K562 (cell line): ENCODE data around the gene DNASE1L1. TPM values are rescaled to one million over a fixed set of nuclear protein-coding genes. Genes with fewer than 3 reads are reported as not detected.
A peak's percentile ranks its signal among the peaks of the same experiment; 100 is the strongest.

Experiments used
- ATAC-seq: fragments of 200-7000 bp; cut with Tn5 transposase; 3 replicates; pipeline ENCODE4 v1.9.1; 2020; ENCODE audit warnings: moderate library complexity
- BruUV-seq: library from RNA; stranded (reverse); fragments of 400-500 nt; replicated peaks from 2 replicates; lab custom pipeline; 2021; lab: Mats Ljungman, UMichigan
- CTCF ChIA-PET: fragments of 300-600 bp; formaldehyde crosslinking; extraction: SDS; loops from one replicate; lab custom pipeline; 2021; ENCODE audit warnings: low intra/inter-chr PET ratio; lab: Yijun Ruan, JAX
- POLR2A ChIA-PET: fragments of 300-600, 350-650 bp; sonication (Branson Sonifier 250); formaldehyde crosslinking; extraction: SDS; loops from one replicate; lab custom pipeline; 2021; ENCODE audit warnings: antibody characterized with exemption, inconsistent platforms; lab: Yijun Ruan, JAX
- DNase-seq, 4 experiments: peaks; one replicate each; pipeline versions ENCODE4 v3.0.0 to v3.0.0-alpha.2; 2011 to 2018; ENCODE audit warnings: low spot score in 3 of 4, mixed read lengths in 3 of 4; ENCODE audit errors: extremely low read depth in 1 of 4
- FAIRE-seq: peaks from 2 replicates; lab custom pipeline; 2011; peaks lifted over from hg19 to GRCh38; lab: Jason Lieb, UNC
- H2AFZ ChIP-seq: 2 replicates; pipeline ENCODE4 v1.6.0; 2011; ENCODE audit warnings: low read depth, low read length, control low read depth, inconsistent platforms
- H3K27ac ChIP-seq: fragments of 200-600 bp; 3 replicates; pipeline ENCODE4 v1.8.0; 2011; ENCODE audit warnings: low read depth, mild to moderate bottlenecking, control low read depth, inconsistent platforms, low read length, moderate library complexity, mixed read lengths; ENCODE audit errors: extremely low read depth
- H3K27me3 ChIP-seq, 2 experiments: fragments of 300-600 bp in 1 of 2; 2 replicates in 1 of 2; 3 replicates in 1 of 2; pipeline versions ENCODE4 v1.6.0 to v1.8.0; 2011; ENCODE audit warnings: inconsistent platforms in 2 of 2, low read length in 2 of 2, mild to moderate bottlenecking in 1 of 2, mixed read lengths in 1 of 2, moderate library complexity in 1 of 2; ENCODE audit not compliant: control insufficient read depth in 2 of 2, insufficient read depth in 2 of 2
- H3K36me3 ChIP-seq: fragments of 300-600 bp; 3 replicates; pipeline ENCODE4 v1.8.0; 2011; ENCODE audit warnings: mild to moderate bottlenecking, low read length, inconsistent platforms; ENCODE audit not compliant: control insufficient read depth, insufficient read depth
- H3K4me1 ChIP-seq, 2 experiments: fragments of 200-600 bp in 1 of 2; replicated peaks in 1 of 2; 2 replicates in 1 of 2; 3 replicates in 1 of 2; pipeline versions ENCODE4 v1.5.1 to v1.8.0; 2011; ENCODE audit warnings: inconsistent platforms in 2 of 2, low read length in 2 of 2, mild to moderate bottlenecking in 1 of 2, mixed read lengths in 1 of 2, moderate library complexity in 1 of 2; ENCODE audit not compliant: control insufficient read depth in 2 of 2, insufficient read depth in 2 of 2
- H3K4me2 ChIP-seq: 2 replicates; pipeline ENCODE4 v1.6.1; 2011; ENCODE audit warnings: low read length, control low read depth, inconsistent platforms, mixed read lengths; ENCODE audit not compliant: insufficient read depth
- H3K4me3 ChIP-seq: fragments of 200-600 bp; sonication (generic), shearing (Covaris generic); 2 replicates; pipeline ENCODE4 v1.5.1; 2016; ENCODE audit warnings: control low read depth, inconsistent platforms
- H3K79me2 ChIP-seq: fragments of 200-600 bp; 3 replicates; pipeline ENCODE4 v1.8.0; 2011; ENCODE audit warnings: low read length, inconsistent platforms; ENCODE audit not compliant: control insufficient read depth, insufficient read depth
- H3K9ac ChIP-seq, 2 experiments: 2 replicates each; pipeline versions ENCODE4 v1.6.0 to v1.6.1; 2011; ENCODE audit warnings: low read depth in 2 of 2, low read length in 2 of 2, control low read depth in 1 of 2, inconsistent platforms in 1 of 2, mild to moderate bottlenecking in 1 of 2, mixed read lengths in 1 of 2; ENCODE audit not compliant: insufficient read depth in 1 of 2
- H3K9me1 ChIP-seq: one replicate; pipeline ENCODE4 v1.6.0; 2011; ENCODE audit warnings: inconsistent platforms, mild to moderate bottlenecking, low read length, moderate library complexity; ENCODE audit not compliant: control insufficient read depth, insufficient read depth
- H3K9me3 ChIP-seq: replicated peaks from 2 replicates; pipeline ENCODE4 v1.5.1; 2011; ENCODE audit warnings: low read depth, low read length, inconsistent platforms; ENCODE audit not compliant: control insufficient read depth, insufficient read depth
- H4K20me1 ChIP-seq: replicated peaks from 2 replicates; pipeline ENCODE4 v1.6.1; 2011; ENCODE audit warnings: low read length, inconsistent platforms, mixed read lengths; ENCODE audit not compliant: control insufficient read depth, insufficient read depth
- ILK ChIP-seq: fragments of 450-650 bp; IDR thresholded peaks from 2 replicates; pipeline ENCODE4 v1.6.1; 2016; ENCODE audit warnings: missing genetic modification characterization, low read depth, mild to moderate bottlenecking, missing compliant biosample characterization, moderate library complexity, borderline replicate concordance
- L3MBTL2 ChIP-seq: fragments of 450-650 bp; IDR thresholded peaks from 2 replicates; pipeline ENCODE4 v1.6.1; 2016; ENCODE audit warnings: mild to moderate bottlenecking, moderate library complexity
- NRF1 ChIP-seq, 2 experiments: fragments of 450-650 bp; IDR thresholded peaks in 1 of 2; conservative IDR thresholded peaks in 1 of 2; 2 replicates each; pipeline ENCODE4 v1.6.1; 2014; ENCODE audit warnings: mild to moderate bottlenecking in 2 of 2
- POLR2G ChIP-seq: fragments of 200-400 bp; formaldehyde crosslinking; IDR thresholded peaks from 2 replicates; pipeline ENCODE4 v1.6.1; 2017; ENCODE audit warnings: low read depth, mild to moderate bottlenecking, antibody characterized with exemption, low read length, moderate library complexity
- RB1 ChIP-seq: fragments of 450-650 bp; IDR thresholded peaks from 2 replicates; pipeline ENCODE4 v1.6.1; 2017; ENCODE audit warnings: low read depth, mild to moderate bottlenecking
- RBBP5 ChIP-seq: fragments of 200-600 bp; sonication (generic); IDR thresholded peaks from 2 replicates; pipeline ENCODE4 v1.6.1; 2012; ENCODE audit warnings: borderline replicate concordance, mild to moderate bottlenecking, low read length, control low read depth, inconsistent platforms; ENCODE audit not compliant: insufficient read depth, poor library complexity, severe bottlenecking
- RBFOX2 ChIP-seq: fragments of 200-400 bp; formaldehyde crosslinking; IDR thresholded peaks from 2 replicates; pipeline ENCODE4 v1.6.1; 2017; ENCODE audit warnings: low read depth, mild to moderate bottlenecking, low read length, moderate library complexity
- RBM15 ChIP-seq: fragments of 200-400 bp; formaldehyde crosslinking; IDR thresholded peaks from 2 replicates; pipeline ENCODE4 v1.6.1; 2018; ENCODE audit warnings: mild to moderate bottlenecking, low read length, moderate library complexity; ENCODE audit not compliant: insufficient read depth
- SAFB ChIP-seq: fragments of 200-400 bp; formaldehyde crosslinking; IDR thresholded peaks from 2 replicates; pipeline ENCODE4 v1.6.1; 2017; ENCODE audit warnings: low read depth, low read length, borderline replicate concordance
- SMAD4 ChIP-seq: fragments of 250-450 bp; sonication (Bioruptor Pico); conservative IDR thresholded peaks from 2 replicates; pipeline ENCODE4 v1.8.0; 2021; ENCODE audit warnings: inconsistent platforms, mild to moderate bottlenecking, moderate library complexity
- SRSF3 ChIP-seq: fragments of 200-400 bp; formaldehyde crosslinking; IDR thresholded peaks from 2 replicates; pipeline ENCODE4 v1.6.1; 2016; ENCODE audit warnings: mild to moderate bottlenecking, low read length, moderate library complexity; ENCODE audit not compliant: insufficient read depth
- TBL1XR1 ChIP-seq, 2 experiments: IDR thresholded peaks; 2 replicates each; pipeline ENCODE4 v1.6.1; 2012; ENCODE audit warnings: improper control_type of control experiment in 2 of 2, low read length in 2 of 2, mild to moderate bottlenecking in 1 of 2
- ZBTB7A ChIP-seq: IDR thresholded peaks from 2 replicates; pipeline ENCODE4 v1.6.1; 2011; ENCODE audit warnings: low read depth, mild to moderate bottlenecking, low read length, moderate library complexity, borderline replicate concordance; ENCODE audit not compliant: control insufficient read depth
- ZNF347 ChIP-seq: fragments of 450-650 bp; formaldehyde crosslinking; IDR thresholded peaks from 2 replicates; pipeline ENCODE4 v1.4.0; 2020; ENCODE audit warnings: low read depth, mild to moderate bottlenecking, moderate library complexity
- WGBS: fragments of 100-300 bp; shearing (Covaris generic); methylation state at CpG from one replicate; pipeline ENCODE4 v1.1.6; 2016; ENCODE audit warnings: low coverage, mixed read lengths; ENCODE audit not compliant: insufficient coverage; ENCODE audit errors: missing lambda C conversion rate; 5-methylcytosine and 5-hydroxymethylcytosine counted together
- in situ Hi-C: fragments of 300-500 bp; cut with MboI; formaldehyde crosslinking; loops from 4 replicates; pipeline ENCODE4 v1.15.0; 2018; ENCODE audit warnings: inconsistent platforms, mixed read lengths
- intact Hi-C: fragments of 100-400 bp; cut with micrococcal nuclease; formaldehyde crosslinking; loops from 2 replicates; pipeline ENCODE4 v1.14.2; 2022
- polyA plus RNA-seq, 8 experiments: library from polyadenylated mRNA; depleted of rRNA in 4 of 8; stranded (reverse) in 5 of 8; unstranded in 3 of 8; fragments of >200 nt; fragmentation: Nextera tagmentation in 2 of 8; fragmentation: Illumina TruSeq in 1 of 8; extraction: Ambion mirVana in 2 of 8; extraction: Trizol in 1 of 8; gene quantifications; 2 replicates each; pipeline versions ENCODE4 v1.2.1 to v1.2.3, GENCODE V29; 2011 to 2014; ENCODE audit warnings: inconsistent platforms in 1 of 8, missing spikeins in 1 of 8
- total RNA-seq, 7 experiments: library from RNA; depleted of rRNA in 6 of 7; stranded (reverse); fragments of >200 nt in 6 of 7; fragmentation: Illumina TruSeq in 2 of 7; extraction: Trizol in 2 of 7; gene quantifications; 2 replicates each; pipeline versions ENCODE4 v1.2.1 to v1.2.3, GENCODE V29; 2011 to 2021; ENCODE audit warnings: low replicate concordance in 1 of 7
- TF ChIP-seq, protein P1 (sequence below): fragments of 450-650 bp; IDR thresholded peaks from 2 replicates; pipeline ENCODE4 v1.6.1; 2016
- TF ChIP-seq, protein P2 (sequence below), 3 experiments: IDR thresholded peaks in 2 of 3; conservative IDR thresholded peaks in 1 of 3; 2 replicates each; pipeline ENCODE4 v1.5.1; 2011 to 2012; ENCODE audit warnings: low read length in 3 of 3, mild to moderate bottlenecking in 3 of 3, control low read depth in 2 of 3, improper control_type of control experiment in 1 of 3, inconsistent platforms in 1 of 3, low read depth in 1 of 3, mixed read lengths in 1 of 3, moderate library complexity in 1 of 3; ENCODE audit not compliant: insufficient read depth in 2 of 3

Gene DNASE1L1
- total and polyA plus RNA-seq, 9 of the 15 experiments (the other 6 are each of a cell fraction or from before 2014, with no cell fraction given): 0.73 to 12.6 (median 7.9) TPM

DNA sequence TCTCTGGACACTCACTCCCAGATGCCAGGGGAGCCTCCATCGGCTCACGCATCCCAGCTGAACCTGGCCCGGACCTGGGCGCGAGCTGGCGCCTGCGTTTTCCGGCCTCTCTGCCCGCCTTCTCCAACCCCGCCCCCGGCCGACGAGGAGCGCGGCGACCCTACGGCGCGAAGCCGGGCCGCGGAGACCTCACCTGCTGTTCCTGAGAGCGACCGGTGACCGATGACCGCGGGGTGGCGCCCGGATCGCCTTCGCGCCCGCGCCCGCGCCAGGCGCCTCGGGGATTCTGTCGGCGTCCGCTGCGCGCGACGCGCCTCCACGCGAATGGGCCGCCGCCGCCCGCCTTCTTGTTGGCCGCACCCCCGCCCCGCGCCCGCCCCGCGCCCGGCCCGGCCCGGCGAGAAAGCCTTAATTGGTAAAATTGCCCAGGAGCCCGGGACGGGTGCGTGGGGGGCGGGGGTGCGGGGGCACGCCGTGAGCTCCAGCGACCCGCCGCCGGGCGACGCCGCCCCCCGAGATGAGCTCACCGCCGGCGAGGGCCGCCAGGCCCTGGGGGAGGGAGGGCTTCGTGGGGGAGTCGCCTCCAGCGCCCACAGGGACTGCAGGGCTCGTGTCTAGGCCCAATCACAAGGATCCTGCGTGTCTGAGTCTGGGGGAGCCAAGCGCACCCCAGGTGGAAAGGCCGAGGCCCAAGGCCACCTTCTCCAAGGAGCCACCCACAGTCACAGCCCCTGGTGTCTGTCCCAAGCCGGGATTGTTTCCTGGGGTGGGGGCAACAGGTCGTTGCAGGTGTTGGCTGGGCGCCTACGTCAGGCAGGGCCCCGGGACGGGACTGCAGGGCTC lies 34.5 kb downstream of the DNASE1L1 start, which contains the start of gene FLNA:
Gene FLNA (minus strand): TSS at position 322 of the 843 bp plus-strand sequence. CDS start 3,389 bp downstream, outside the sequence.
- H3K4me1 ChIP-seq: peaks cover 17 to 71% of the 10 kb centered on the region in 2 experiments; a peak in 4 of 5 replicates
- ChIA-PET POLR2A (interaction anchor here (0.7 kb wide), 1 partner anchor 23 kb away, joined by 3 read pairs; no protein-coding TSS in a partner anchor), CTCF (interaction anchor here (4.5 kb wide), 1 partner anchor 160 kb away, joined by 63 read pairs; no protein-coding TSS in a partner anchor)
- no TSS peak for BruUV-seq
- H3K9me3 ChIP-seq: no peaks in the 10 kb centered on the region
- H3K79me2 ChIP-seq: peaks cover 23% of the 10 kb centered on the region
- ATAC-seq (no peak), DNase-seq (peak in 2 of 4 experiments; percentile 12 to 61), FAIRE-seq (no peak)
- peak within 1 kb of the TSS; percentile 69; the same call in 1 of the 2 replicates for H2AFZ ChIP-seq
- in situ Hi-C loops: loop anchor here (10.0 kb wide), 1 partner anchor 160 kb away; no protein-coding TSS in a partner anchor
- intact Hi-C loops: loop anchor here (5.0 to 10.0 kb wide), 2 partner anchors 120 to 443 kb away; partner anchors contain the start of gene SLC10A3
- peak within 1 kb of the TSS; percentile 59 to 88; a peak in 3 of 4 replicates for H3K9ac ChIP-seq
- no peaks in the 10 kb centered on the region for H3K27me3 ChIP-seq
- peak within 1 kb of the TSS; percentile 66 for H3K4me2 ChIP-seq
- peak within 1 kb of the TSS; percentile 8 for H3K4me3 ChIP-seq
- H3K36me3 ChIP-seq: peaks cover 4% of the 10 kb centered on the region; the same call in 1 of the 3 replicates
- WGBS: 52% methylated on average over 12 of the region's 95 CpGs
- no peaks in the 10 kb centered on the region for H4K20me1 ChIP-seq
- H3K9me1 ChIP-seq: no peaks in the 10 kb centered on the region
- H3K27ac ChIP-seq: peak within 1 kb of the TSS; percentile 50
- TF ChIP-seq RB1 (peak; percentile 52; the same call in 1 of the 2 replicates), ILK (tag) (no peak), ZNF347 (no peak), POLR2G (peak; percentile 48), RBM15 (no peak), SAFB (0 out of 2 replicates have a peak, but pooled peaks have one; percentile 45), TBL1XR1 (IDR thresholded peaks at IDR 0.05; ENCODE audit: low read length in 2 of 2) (no peak), RBBP5 (no peak), ZBTB7A (peak; percentile 26; the same call in 1 of the 2 replicates), SRSF3 (0 out of 2 replicates have a peak, but pooled peaks have one; percentile 37), SMAD4 (CRISPR knock-in tag) (0 out of 2 replicates have a peak, but pooled peaks have one; percentile 15), RBFOX2 (peak; percentile 52), NRF1 (conservative IDR thresholded peaks at IDR 0.05 in 1 of 2, IDR thresholded peaks at IDR 0.05 in 1 of 2) (peak; percentile 25 to 35; a peak in 1 of 4 replicates), L3MBTL2 (peak; percentile 67)
- TF ChIP-seq, protein P1, sequence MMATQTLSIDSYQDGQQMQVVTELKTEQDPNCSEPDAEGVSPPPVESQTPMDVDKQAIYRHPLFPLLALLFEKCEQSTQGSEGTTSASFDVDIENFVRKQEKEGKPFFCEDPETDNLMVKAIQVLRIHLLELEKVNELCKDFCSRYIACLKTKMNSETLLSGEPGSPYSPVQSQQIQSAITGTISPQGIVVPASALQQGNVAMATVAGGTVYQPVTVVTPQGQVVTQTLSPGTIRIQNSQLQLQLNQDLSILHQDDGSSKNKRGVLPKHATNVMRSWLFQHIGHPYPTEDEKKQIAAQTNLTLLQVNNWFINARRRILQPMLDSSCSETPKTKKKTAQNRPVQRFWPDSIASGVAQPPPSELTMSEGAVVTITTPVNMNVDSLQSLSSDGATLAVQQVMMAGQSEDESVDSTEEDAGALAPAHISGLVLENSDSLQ: no peak
- TF ChIP-seq, protein P2, sequence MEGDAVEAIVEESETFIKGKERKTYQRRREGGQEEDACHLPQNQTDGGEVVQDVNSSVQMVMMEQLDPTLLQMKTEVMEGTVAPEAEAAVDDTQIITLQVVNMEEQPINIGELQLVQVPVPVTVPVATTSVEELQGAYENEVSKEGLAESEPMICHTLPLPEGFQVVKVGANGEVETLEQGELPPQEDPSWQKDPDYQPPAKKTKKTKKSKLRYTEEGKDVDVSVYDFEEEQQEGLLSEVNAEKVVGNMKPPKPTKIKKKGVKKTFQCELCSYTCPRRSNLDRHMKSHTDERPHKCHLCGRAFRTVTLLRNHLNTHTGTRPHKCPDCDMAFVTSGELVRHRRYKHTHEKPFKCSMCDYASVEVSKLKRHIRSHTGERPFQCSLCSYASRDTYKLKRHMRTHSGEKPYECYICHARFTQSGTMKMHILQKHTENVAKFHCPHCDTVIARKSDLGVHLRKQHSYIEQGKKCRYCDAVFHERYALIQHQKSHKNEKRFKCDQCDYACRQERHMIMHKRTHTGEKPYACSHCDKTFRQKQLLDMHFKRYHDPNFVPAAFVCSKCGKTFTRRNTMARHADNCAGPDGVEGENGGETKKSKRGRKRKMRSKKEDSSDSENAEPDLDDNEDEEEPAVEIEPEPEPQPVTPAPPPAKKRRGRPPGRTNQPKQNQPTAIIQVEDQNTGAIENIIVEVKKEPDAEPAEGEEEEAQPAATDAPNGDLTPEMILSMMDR (IDR thresholded peaks at IDR 0.05 in 2 of 3, conservative IDR thresholded peaks at IDR 0.05 in 1 of 3; ENCODE audit: insufficient read depth in 2 of 3, low read depth in 1 of 3, low read length in 3 of 3): peak in 2 of 3 experiments; percentile 21 to 40; a peak in 1 of 6 replicates
